C4-2B (cell line): ENCODE results near the gene GPR160.

ENCODE experiments used
- CTCF ChIP-seq: fragments of 450-650 bp; conservative IDR thresholded peaks from 2 replicates; pipeline ENCODE4 v1.5.1; 2017; ENCODE audit warnings: mild to moderate bottlenecking
- ZFX ChIP-seq: fragments of 450-650 bp; IDR thresholded peaks from 2 replicates; pipeline ENCODE4 v1.6.1; 2017

- TF ChIP-seq CTCF (no peak), ZFX (no peak)
Observed at GRCh38 chr3:170002879-170003278, 34.9 kb upstream of the GPR160 start.
